ENCODE data around the gene ITPKA.
"Not testable (repeated sequence)": the region's sequence is repeated elsewhere in the genome, so short reads cannot be mapped to it uniquely, and the experiment has no call there.

ITPKA gene

DNA sequence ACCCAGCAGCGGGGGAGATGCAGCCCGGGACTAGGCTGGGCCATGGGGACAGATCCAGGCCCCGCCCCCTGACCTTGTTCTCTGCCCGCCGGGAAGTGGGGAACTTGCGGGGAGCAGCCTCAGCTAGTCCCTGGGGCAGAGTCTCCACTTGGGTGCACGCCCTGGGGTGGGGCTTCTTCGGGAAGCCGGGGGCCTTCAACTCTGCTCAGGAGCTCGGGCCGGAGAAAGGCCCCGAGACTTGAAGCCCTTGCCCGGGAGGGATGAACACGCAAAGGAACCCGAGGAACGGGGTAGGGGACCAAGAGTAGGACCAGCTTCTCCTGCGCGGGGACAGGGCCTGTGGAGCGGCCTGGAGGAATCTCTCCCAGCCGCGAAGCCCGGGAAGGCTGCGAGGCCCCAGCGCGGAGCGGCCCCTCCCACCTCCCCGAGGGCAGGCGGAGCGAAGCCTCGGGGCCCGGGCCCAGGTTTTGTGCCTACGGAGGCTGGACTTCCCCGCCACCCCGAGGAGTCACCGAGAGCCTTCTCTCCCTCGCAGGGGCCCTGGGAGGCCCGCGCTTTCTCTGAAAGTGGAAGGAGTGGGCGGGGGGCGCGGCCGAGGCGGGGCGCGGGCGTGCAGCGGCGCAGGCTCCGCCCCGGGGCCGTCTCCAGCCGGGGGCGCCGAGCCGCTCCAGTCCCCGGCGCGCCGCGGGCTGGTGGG is at the start of gene ITPKA:
Gene ITPKA (plus strand): TSS at position 670 of the 697 bp plus-strand sequence. CDS start 54 bp downstream, outside the sequence.
- Histone ChIP-seq H2AFZ (ENCODE audit: low read length, unreplicated experiment) (peak within 1 kb of the TSS; percentile 70), H3K27ac (ENCODE audit: low read depth, low read length) (peak within 1 kb of the TSS; percentile 63), H3K36me3 (ENCODE audit: insufficient read depth, low read length) (no peaks in the 10 kb centered on the region), H3K4me1 (ENCODE audit: control insufficient read depth, insufficient read depth, low read length, unreplicated experiment) (peaks cover 15% of the 10 kb centered on the region), H3K4me3 (ENCODE audit: low read depth, low read length) (peak within 1 kb of the TSS; percentile 82), H3K79me2 (ENCODE audit: control insufficient read depth, insufficient read depth, low read length, unreplicated experiment) (no peaks in the 10 kb centered on the region), H3K27me3 (ENCODE audit: insufficient read depth, low read length) (peaks cover 16% of the 10 kb centered on the region)

DNA sequence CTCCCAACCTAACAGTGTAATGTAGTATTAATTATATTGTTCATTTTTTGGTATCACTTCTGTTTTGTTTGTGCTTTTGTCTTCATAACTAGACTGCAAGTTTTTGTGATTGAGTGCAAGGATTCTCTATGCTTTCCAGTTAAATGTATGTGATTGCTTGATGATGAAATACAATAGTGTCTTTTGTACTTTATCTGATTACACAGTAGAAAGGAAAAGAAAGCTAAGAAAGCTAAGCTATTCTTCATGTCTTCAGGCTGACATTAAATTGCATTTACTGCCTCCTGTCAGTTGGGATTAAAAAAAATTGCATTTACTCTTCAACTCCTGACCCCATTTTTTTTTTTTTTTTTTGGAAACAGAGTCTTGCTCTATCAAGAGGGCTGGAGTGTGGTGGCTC is 48.3 kb upstream of the ITPKA start:
- Histone ChIP-seq H3K27me3 (ENCODE audit: insufficient read depth, low read length) (no peaks in the 10 kb centered on the region), H3K4me3 (ENCODE audit: low read depth, low read length) (no peak overlapping the region), H2AFZ (ENCODE audit: low read length, unreplicated experiment) (no peak overlapping the region), H3K27ac (ENCODE audit: low read depth, low read length) (no peak overlapping the region), H3K4me1 (ENCODE audit: control insufficient read depth, insufficient read depth, low read length, unreplicated experiment) (no peaks in the 10 kb centered on the region), H3K36me3 (ENCODE audit: insufficient read depth, low read length) (peaks cover 9% of the 10 kb centered on the region), H3K79me2 (ENCODE audit: control insufficient read depth, insufficient read depth, low read length, unreplicated experiment) (peaks cover 9% of the 10 kb centered on the region)

DNA sequence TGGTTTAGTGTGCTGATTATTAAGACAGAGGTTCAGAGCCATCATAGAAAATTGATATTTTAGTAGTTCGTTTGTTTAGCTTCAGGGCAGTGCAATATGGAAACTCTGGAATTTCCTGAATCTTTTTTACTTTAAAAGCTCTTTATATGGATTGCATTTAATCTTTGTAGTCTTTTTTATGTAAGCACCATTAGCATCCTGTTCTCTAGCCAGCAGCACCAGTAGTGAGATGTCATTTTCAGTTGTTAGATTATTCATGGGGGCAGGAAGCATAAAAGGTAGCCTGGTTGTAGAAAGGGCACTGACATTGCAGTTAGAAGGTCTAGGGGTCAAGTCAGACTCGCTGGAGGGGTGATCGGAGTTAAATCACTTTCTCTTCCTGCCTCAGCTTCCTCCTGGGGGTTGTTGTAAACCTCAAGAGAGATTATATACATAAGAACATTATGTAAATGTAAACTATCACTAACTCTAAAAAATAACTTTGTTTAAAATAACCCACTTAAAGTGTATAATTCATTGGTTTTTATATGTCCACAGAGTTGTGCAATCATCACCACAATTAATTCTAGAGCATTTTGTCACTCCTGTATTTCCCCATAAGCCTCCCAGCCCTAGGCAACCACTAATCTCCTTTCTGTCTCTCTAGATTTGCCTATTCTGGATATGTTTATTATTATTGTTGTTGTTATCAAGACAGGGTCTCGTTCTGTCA is 31.4 kb upstream of the ITPKA start:
- Histone ChIP-seq H2AFZ (ENCODE audit: low read length, unreplicated experiment) (no peak overlapping the region), H3K27ac (ENCODE audit: low read depth, low read length) (no peak overlapping the region), H3K27me3 (ENCODE audit: insufficient read depth, low read length) (no peaks in the 10 kb centered on the region), H3K4me1 (ENCODE audit: control insufficient read depth, insufficient read depth, low read length, unreplicated experiment) (no peaks in the 10 kb centered on the region), H3K79me2 (ENCODE audit: control insufficient read depth, insufficient read depth, low read length, unreplicated experiment) (no peaks in the 10 kb centered on the region), H3K36me3 (ENCODE audit: insufficient read depth, low read length) (peaks cover 16% of the 10 kb centered on the region), H3K4me3 (ENCODE audit: low read depth, low read length) (no peak overlapping the region)

DNA sequence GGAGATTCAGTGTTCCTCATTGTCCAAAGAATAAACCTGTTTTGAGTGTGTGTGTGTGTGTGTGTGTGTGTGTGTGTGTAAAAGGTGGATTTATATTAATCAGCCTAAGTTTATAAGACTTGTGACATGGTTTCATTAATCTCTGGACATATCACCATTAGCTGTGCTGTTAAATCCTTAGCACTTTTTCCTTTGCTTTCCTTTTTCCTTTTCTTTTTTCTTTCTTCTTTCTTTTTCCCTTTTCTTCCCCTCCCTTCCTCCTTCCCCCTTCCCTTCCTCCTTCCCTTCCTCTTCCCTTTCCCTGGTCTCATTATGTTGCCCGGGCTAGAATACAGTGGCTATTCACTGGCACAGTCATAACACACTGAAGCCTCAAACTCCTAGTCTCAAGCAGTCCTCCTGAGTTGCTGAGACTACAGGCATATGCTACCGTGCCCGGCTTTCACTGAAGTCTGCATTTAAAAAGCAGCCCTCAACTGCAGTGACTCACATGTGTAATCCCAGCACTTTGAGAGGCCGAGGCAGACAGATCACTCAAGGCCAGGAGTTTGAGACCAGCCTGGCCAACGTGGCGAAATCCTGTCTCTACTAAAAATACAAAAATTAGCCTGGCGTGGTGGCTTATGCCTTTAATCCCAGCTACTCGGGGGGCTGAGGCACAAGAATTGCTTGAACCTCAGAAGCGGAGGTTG is 28.6 kb upstream of the ITPKA start:
- H3K4me3 ChIP-seq (ENCODE audit: low read depth, low read length) = no peak overlapping the region
- H3K4me1 ChIP-seq (ENCODE audit: control insufficient read depth, insufficient read depth, low read length, unreplicated experiment) = no peaks in the 10 kb centered on the region
- H3K79me2 ChIP-seq (ENCODE audit: control insufficient read depth, insufficient read depth, low read length, unreplicated experiment) = no peaks in the 10 kb centered on the region
- peaks cover 13% of the 10 kb centered on the region for H3K36me3 ChIP-seq (ENCODE audit: insufficient read depth, low read length)
- no peak overlapping the region for H2AFZ ChIP-seq (ENCODE audit: low read length, unreplicated experiment)
- no peaks in the 10 kb centered on the region for H3K27me3 ChIP-seq (ENCODE audit: insufficient read depth, low read length)
- H3K27ac ChIP-seq (ENCODE audit: low read depth, low read length) = no peak overlapping the region

DNA sequence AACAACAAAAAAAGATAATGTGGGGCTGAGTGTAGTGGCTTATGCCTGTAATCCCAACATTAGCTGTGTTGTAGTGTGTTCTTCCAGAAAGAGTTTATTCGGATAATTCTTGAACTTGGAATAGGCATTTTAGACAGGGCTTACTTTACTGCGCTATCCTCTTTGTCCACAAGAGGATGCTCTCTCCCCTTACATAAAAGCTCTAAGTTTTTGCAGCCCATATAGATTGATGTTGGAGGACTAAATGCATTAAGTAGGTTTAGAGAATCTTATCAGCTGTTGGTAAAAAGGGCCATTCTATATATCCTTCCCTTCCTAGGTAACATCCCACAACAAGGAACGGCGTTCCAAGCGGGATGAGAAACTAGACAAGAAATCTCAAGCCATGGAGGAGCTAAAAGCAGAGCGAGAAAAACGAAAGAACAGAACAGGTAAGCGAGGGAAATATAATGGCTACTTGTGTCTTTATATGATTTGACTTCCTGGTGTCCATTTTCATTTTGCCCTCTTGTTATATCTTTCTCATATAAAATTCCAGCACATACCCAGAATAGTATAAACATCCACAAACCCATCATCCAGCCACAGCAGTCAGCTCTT is 27.8 kb upstream of the ITPKA start:
- Histone ChIP-seq H3K79me2 (ENCODE audit: control insufficient read depth, insufficient read depth, low read length, unreplicated experiment) (no peaks in the 10 kb centered on the region), H3K36me3 (ENCODE audit: insufficient read depth, low read length) (peaks cover 18% of the 10 kb centered on the region), H3K27ac (ENCODE audit: low read depth, low read length) (no peak overlapping the region), H3K27me3 (ENCODE audit: insufficient read depth, low read length) (no peaks in the 10 kb centered on the region), H2AFZ (ENCODE audit: low read length, unreplicated experiment) (no peak overlapping the region), H3K4me1 (ENCODE audit: control insufficient read depth, insufficient read depth, low read length, unreplicated experiment) (no peaks in the 10 kb centered on the region), H3K4me3 (ENCODE audit: low read depth, low read length) (no peak overlapping the region)

DNA sequence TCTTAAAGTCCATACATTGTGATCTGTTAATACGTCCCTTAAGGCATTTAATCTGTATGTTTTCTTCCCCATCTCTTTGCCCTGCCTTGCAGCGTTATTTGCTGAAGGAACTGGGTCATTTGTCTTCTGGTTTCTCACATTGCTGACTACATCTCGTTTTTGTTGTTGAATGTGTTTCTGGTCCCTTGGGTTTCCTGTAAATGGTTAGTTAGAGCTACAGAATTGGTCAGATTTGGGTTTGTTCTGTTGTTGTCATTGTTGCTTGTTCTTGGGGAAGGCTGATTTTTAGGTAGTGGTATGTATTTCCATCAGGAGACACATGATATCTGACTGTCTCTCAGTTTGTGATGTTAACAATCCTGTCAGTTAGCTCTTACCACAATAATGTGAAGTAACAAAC is 27.0 kb upstream of the ITPKA start:
- Histone ChIP-seq H3K4me3 (ENCODE audit: low read depth, low read length) (no peak overlapping the region), H3K27me3 (ENCODE audit: insufficient read depth, low read length) (no peaks in the 10 kb centered on the region), H3K79me2 (ENCODE audit: control insufficient read depth, insufficient read depth, low read length, unreplicated experiment) (no peaks in the 10 kb centered on the region), H2AFZ (ENCODE audit: low read length, unreplicated experiment) (no peak overlapping the region), H3K4me1 (ENCODE audit: control insufficient read depth, insufficient read depth, low read length, unreplicated experiment) (no peaks in the 10 kb centered on the region), H3K27ac (ENCODE audit: low read depth, low read length) (no peak overlapping the region), H3K36me3 (ENCODE audit: insufficient read depth, low read length) (peaks cover 24% of the 10 kb centered on the region)

DNA sequence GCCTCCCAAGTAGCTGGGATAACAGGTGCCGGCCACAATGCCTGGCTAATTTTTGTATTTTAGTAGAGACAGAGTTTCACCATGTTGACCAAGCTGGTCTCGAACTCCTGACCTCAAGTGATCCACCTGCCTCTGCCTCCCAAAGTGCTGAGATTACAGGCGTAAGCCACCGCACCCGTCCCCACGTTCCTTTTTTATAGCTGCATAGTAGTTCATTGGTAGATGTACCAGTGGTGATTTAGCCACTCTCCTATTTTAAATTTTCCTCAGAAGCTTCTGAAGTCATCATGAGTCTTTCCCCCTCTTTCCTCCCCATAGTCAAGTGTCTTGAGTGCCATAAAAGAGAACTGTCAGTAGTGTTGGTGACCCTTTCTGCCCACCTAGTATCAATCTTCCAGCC is 24.0 kb upstream of the ITPKA start:
- H3K4me3 ChIP-seq (ENCODE audit: low read depth, low read length); H3K27me3 ChIP-seq (ENCODE audit: insufficient read depth, low read length); H2AFZ ChIP-seq (ENCODE audit: low read length, unreplicated experiment); H3K4me1 ChIP-seq (ENCODE audit: control insufficient read depth, insufficient read depth, low read length, unreplicated experiment); H3K79me2 ChIP-seq (ENCODE audit: control insufficient read depth, insufficient read depth, low read length, unreplicated experiment); H3K27ac ChIP-seq (ENCODE audit: low read depth, low read length): not testable (repeated sequence)
- H3K36me3 ChIP-seq (ENCODE audit: insufficient read depth, low read length) = peaks cover 21% of the 10 kb centered on the region; the same call in 1 of the 2 replicates

DNA sequence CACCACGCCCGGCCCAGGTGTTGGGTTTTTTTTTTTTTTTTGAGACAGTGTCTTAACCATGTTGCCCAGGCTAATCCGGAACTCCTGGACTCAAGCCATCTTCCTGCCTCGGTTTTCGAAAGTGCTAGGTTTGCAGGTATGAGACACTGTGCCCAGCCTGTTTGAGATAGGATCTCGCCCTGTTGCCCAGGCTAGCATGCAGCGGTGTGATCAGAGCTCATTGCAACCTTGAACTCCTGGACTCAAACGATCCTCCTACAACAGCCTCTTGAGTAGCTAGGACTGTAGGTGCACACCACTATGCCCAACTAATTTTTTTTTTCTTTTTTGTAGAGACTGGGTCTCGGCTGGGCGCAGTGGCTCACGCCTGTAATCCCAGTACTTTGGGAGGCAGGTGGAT is 20.3 kb upstream of the ITPKA start:
- Histone ChIP-seq H3K36me3 (ENCODE audit: insufficient read depth, low read length) (peaks cover 24% of the 10 kb centered on the region), H2AFZ (ENCODE audit: low read length, unreplicated experiment) (no peak overlapping the region), H3K4me3 (ENCODE audit: low read depth, low read length) (no peak overlapping the region), H3K27me3 (ENCODE audit: insufficient read depth, low read length) (no peaks in the 10 kb centered on the region), H3K79me2 (ENCODE audit: control insufficient read depth, insufficient read depth, low read length, unreplicated experiment) (no peaks in the 10 kb centered on the region), H3K4me1 (ENCODE audit: control insufficient read depth, insufficient read depth, low read length, unreplicated experiment) (peaks cover 8% of the 10 kb centered on the region), H3K27ac (ENCODE audit: low read depth, low read length) (no peak overlapping the region)

DNA sequence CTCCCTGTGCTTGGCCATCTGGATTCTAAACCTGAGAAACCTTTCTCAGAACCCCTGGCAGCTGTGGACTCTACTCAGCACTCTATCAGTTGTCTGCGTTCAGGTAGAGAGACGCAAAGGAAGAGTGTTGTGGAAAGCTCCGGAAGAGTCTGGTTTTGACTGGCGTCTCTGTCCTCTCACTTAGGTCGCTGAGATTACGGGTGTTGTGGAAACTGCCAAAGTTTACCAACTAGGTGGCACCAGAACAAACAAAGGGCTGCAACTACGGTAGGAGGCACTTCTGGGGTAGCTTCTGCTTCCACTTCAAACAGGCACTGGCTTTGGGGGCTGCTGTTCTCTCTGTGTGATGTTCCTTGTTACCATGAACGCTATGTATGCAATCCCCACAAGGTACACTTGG is 19.2 kb upstream of the ITPKA start:
- Histone ChIP-seq H2AFZ (ENCODE audit: low read length, unreplicated experiment) (no peak overlapping the region), H3K79me2 (ENCODE audit: control insufficient read depth, insufficient read depth, low read length, unreplicated experiment) (no peaks in the 10 kb centered on the region), H3K4me1 (ENCODE audit: control insufficient read depth, insufficient read depth, low read length, unreplicated experiment) (peaks cover 8% of the 10 kb centered on the region), H3K27ac (ENCODE audit: low read depth, low read length) (no peak overlapping the region), H3K4me3 (ENCODE audit: low read depth, low read length) (no peak overlapping the region), H3K27me3 (ENCODE audit: insufficient read depth, low read length) (no peaks in the 10 kb centered on the region), H3K36me3 (ENCODE audit: insufficient read depth, low read length) (peaks cover 32% of the 10 kb centered on the region)

DNA sequence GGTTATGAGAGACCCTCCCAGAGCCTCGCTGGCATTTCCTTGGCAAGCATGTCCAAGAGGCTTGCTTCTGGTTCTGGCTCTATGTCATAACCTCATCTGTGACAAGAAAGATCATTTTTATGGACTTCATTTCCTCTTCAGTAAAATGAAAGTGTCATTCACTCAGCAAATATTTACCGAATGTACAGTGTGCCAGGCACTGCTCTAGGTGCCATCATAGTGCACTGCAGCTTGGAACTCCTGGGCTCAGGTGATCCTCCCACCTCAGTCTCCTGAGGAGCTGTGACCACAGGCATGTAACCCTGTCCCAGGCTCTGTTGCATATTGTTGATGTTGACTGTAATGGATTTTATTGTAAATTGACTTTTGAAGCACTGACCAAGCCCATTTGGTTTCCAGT is 18.7 kb upstream of the ITPKA start:
- Histone ChIP-seq H3K36me3 (ENCODE audit: insufficient read depth, low read length) (peaks cover 32% of the 10 kb centered on the region), H3K27ac (ENCODE audit: low read depth, low read length) (no peak overlapping the region), H3K4me3 (ENCODE audit: low read depth, low read length) (no peak overlapping the region), H3K27me3 (ENCODE audit: insufficient read depth, low read length) (no peaks in the 10 kb centered on the region), H3K4me1 (ENCODE audit: control insufficient read depth, insufficient read depth, low read length, unreplicated experiment) (peaks cover 8% of the 10 kb centered on the region), H3K79me2 (ENCODE audit: control insufficient read depth, insufficient read depth, low read length, unreplicated experiment) (no peaks in the 10 kb centered on the region), H2AFZ (ENCODE audit: low read length, unreplicated experiment) (no peak overlapping the region)
